Hematopoietic multipotent progenitor cell (in vitro differentiated cells): Measurements from ENCODE around the gene C14orf93. TPM values are rescaled to one million over a fixed set of nuclear protein-coding genes. Genes with fewer than 3 reads are reported as not detected.
"Not testable (repeated sequence)": the region's sequence is repeated elsewhere in the genome, so short reads cannot be mapped to it uniquely, and the experiment has no call there.

Source experiments
- DNase-seq, 3 donors: peaks; one replicate each; pipeline ENCODE4 v3.0.0-alpha.2; 2011 to 2015; ENCODE audit warnings: low read depth in 2 of 3, low spot score in 2 of 3
- total RNA-seq: library from RNA; depleted of rRNA; stranded (reverse); fragments of >200 nt; gene quantifications from one replicate; pipeline ENCODE4 v1.2.3, GENCODE V29; 2012

C14orf93 gene
- total RNA-seq, 1 donor: 29.9 TPM

DNA sequence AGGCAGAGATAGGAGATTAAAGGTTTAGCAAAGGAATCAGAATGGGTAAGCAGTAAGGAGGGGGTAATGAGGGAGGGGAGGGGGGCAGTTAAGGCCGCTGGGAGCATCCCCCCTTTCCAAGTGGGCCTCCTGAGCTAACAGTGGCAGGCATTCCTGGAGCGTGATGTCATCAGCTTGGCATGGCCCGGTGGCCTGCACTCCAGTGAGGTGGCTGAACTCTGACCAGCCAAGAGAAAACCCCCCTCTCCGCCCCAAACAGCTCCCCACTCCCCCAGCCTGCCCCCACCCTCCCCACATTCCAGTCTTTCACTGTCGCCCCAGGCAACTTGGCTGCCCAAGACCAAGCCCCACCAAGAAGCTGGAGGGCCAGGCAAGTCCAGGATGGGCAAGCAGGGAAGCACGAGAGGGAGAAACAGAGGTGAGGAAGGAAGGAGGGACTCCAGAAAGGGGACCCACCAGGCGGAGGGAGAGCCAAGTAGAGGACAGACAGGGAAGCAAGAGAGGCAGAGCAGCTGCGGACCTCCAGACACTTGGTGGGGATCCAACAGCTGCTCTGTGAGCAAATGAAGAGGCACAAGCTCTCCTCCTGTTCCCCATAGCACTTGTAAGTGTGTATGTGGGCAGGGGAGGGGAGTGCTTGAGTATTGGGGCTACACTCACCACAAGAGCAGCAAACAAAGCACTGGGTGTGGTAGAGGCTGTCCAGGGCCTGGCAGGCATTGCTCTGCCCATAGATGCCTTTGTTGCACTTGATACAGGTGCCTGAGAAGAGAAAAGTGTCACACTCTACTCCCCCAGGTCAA is 32.1 kb downstream of the C14orf93 start:
- no peak for DNase-seq

DNA sequence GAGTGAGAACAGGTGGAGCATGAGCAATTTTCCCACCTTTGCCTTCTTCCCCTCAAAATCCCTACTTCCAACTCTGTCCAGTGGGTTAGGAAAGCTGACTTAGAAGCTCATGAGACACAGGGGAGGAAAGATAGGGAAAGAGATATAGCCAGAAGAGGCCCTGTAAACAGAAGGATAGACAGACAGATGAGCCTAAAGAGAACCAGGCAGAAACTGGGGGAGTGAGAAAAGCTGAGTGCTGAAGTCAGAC is 32.6 kb downstream of the C14orf93 start:
- no peak for DNase-seq

GRCh38 chr14:22976620-22977433 is 33.1 kb downstream of the C14orf93 start:
- DNase-seq: no peak

- no peak for DNase-seq
Observed at GRCh38 chr14:22974530-22975313, 35.2 kb downstream of the C14orf93 start.

- DNase-seq: peak in 1 of 3 donors; percentile 56
Observed at GRCh38 chr14:22973217-22974032, 36.5 kb downstream of the C14orf93 start.

- no peak for DNase-seq
Observed at GRCh38 chr14:22972313-22972930, 37.5 kb downstream of the C14orf93 start.

- DNase-seq: no peak
Observed at GRCh38 chr14:22971152-22971551, 38.8 kb downstream of the C14orf93 start.

- DNase-seq: no peak
Observed at GRCh38 chr14:22966783-22967269, 43.1 kb downstream of the C14orf93 start.

GRCh38 chr14:22965916-22966782 is 43.8 kb downstream of the C14orf93 start:
- not testable (repeated sequence) for DNase-seq

- no peak for DNase-seq
Observed at GRCh38 chr14:22962061-22962676, 47.8 kb downstream of the C14orf93 start.

DNA sequence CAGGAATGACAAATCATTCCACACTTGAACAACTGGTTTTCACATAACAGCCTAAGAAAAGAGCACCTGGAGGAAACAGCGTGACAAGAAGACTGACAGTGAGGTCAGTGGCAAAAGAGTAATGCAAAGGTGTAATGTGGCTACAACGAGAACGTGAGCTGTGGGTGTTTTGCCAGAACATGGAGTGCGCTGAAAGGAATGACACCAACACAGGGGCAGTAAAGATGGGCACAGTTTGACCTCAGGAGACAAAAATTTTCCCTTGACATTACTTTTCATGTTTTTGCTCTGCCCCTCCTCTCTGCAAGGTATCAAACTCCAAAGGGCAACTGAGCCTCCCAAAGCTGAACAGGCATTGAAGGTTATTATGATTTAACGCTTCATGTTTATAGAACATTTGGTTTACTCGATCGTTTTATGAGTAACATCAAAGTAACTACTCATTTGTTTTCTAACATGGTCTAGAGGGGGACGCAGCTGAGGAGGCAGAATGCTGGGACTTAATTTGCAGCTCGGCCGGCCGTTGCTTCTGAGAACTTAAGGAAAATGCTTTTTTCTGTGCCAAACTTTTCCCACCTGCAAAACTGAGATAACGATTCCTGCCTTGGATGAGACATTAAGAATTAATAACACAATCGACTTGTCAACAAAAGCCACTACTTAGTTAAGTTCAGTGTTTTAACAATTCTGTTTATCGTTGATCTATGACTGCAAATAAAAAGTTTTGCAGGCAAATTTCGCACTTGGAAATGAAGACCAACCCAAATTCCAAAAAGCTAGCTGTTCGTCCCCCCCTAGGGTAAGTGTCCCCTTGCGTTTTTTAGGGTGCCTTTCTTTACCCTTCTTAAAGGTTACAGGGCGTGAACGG is 54.0 kb downstream of the C14orf93 start:
- no peak for DNase-seq

- no peak for DNase-seq
Observed at GRCh38 chr14:22952418-22952817, 57.5 kb downstream of the C14orf93 start.

- not testable (repeated sequence) for DNase-seq
Observed at GRCh38 chr14:22951795-22952194, 58.1 kb downstream of the C14orf93 start.

DNA sequence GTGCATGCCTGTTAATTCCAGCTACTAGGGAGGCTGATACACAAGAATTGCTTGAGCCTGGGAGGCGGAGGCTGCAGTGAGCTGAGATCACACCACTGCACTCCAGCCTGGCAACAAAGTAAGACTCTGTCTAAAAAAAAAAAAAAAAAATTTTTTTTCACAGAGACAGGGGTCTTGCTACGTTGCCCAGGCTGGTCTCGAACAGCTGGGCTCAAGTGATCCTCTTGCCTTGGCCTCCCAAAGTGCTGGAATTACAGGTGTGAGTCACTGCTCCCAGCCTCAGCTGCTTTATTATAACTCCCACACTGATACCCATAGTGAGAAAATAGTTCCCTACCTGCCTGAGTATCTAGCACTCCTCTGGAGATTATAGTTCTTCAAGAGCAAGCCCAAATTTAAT is 64.3 kb downstream of the C14orf93 start:
- no peak for DNase-seq

DNA sequence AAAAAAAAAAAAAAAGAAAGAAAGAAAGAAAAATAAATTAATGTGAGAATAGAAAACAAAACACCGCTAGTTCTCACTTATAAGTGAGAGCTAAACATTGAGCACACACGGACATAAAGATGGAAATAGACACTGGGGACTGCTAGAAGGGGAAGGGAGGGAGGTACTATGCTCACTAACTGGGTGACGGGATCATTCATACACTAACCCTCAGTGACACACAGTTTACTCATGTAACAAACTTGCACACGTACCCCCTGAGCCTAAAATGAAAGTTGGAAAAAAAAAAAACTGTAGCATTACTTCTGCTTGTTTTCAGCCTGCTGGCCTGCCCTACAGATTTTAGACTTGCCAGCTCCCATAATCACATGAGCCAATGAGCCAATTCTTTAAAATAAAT is 70.3 kb downstream of the C14orf93 start:
- DNase-seq: no peak
